Measurements from ENCODE around the gene TMEM171.

Gene TMEM171

DNA sequence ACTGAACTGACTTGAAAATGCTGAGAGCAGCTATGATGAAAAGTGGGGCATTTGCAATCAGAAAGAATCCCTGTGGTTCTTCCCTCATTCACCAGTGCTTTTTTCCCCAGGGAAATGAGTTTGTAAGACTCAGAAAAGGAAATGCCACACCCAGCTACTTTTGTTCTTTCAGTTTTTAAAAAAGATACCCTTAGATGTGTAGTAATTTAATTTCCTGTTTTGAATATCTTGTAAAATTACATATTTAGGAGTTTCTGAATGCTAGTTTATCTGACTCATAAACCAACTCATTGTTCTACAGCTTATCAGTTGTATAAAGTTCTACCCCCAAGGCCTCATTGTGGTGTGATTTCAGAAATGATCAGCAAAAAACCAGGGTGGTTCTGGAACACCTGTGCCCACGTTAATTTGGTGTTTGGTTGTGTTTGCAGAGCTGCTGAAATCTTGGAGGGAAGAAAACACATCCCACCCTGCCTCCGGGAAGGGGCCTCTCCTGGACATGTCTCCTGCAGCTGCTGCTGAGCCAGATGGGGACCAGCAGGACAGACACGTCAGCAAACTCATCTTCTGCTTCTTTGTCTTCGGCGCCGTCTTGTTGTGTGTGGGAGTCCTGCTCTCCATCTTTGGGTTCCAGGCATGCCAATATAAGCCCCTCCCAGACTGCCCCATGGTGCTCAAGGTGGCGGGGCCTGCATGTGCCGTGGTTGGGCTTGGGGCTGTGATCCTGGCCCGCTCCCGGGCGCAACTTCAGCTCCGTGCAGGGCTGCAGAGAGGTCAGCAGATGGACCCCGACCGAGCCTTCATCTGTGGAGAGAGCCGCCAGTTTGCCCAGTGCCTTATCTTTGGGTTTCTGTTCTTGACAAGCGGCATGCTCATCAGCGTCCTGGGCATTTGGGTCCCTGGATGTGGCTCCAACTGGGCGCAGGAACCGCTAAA is 2.8 kb downstream of the TMEM171 start:
- TF ChIP-seq TOX (CRISPR knock-in tag; IDR thresholded peaks at IDR 0.05; ENCODE audit: borderline replicate concordance) (no peak), SNAI2 (CRISPR knock-in tag; IDR thresholded peaks at IDR 0.05) (no peak), ZNF8 (CRISPR knock-in tag; IDR thresholded peaks at IDR 0.05) (no peak), BACH2 (CRISPR knock-in tag; IDR thresholded peaks at IDR 0.05; ENCODE audit: borderline replicate concordance) (no peak), PPARA (CRISPR knock-in tag; IDR thresholded peaks at IDR 0.05; ENCODE audit: borderline replicate concordance) (no peak), RARB (CRISPR knock-in tag; IDR thresholded peaks at IDR 0.05) (no peak), GLIS3 (CRISPR knock-in tag; IDR thresholded peaks at IDR 0.05) (no peak), ESRRG (CRISPR knock-in tag; IDR thresholded peaks at IDR 0.05) (no peak), ARNTL (CRISPR knock-in tag; IDR thresholded peaks at IDR 0.05; ENCODE audit: borderline replicate concordance, low read depth) (no peak), CSDC2 (CRISPR knock-in tag; IDR thresholded peaks at IDR 0.05) (no peak), ISL1 (CRISPR knock-in tag; IDR thresholded peaks at IDR 0.05) (no peak)
- TF ChIP-seq, protein P1, sequence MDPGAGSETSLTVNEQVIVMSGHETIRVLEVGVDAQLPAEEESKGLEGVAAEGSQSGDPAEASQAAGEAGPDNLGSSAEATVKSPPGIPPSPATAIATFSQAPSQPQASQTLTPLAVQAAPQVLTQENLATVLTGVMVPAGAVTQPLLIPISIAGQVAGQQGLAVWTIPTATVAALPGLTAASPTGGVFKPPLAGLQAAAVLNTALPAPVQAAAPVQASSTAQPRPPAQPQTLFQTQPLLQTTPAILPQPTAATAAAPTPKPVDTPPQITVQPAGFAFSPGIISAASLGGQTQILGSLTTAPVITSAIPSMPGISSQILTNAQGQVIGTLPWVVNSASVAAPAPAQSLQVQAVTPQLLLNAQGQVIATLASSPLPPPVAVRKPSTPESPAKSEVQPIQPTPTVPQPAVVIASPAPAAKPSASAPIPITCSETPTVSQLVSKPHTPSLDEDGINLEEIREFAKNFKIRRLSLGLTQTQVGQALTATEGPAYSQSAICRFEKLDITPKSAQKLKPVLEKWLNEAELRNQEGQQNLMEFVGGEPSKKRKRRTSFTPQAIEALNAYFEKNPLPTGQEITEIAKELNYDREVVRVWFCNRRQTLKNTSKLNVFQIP (CRISPR knock-in tag; IDR thresholded peaks at IDR 0.05; ENCODE audit: borderline replicate concordance, low read depth): no peak
- TF ChIP-seq, protein P2, sequence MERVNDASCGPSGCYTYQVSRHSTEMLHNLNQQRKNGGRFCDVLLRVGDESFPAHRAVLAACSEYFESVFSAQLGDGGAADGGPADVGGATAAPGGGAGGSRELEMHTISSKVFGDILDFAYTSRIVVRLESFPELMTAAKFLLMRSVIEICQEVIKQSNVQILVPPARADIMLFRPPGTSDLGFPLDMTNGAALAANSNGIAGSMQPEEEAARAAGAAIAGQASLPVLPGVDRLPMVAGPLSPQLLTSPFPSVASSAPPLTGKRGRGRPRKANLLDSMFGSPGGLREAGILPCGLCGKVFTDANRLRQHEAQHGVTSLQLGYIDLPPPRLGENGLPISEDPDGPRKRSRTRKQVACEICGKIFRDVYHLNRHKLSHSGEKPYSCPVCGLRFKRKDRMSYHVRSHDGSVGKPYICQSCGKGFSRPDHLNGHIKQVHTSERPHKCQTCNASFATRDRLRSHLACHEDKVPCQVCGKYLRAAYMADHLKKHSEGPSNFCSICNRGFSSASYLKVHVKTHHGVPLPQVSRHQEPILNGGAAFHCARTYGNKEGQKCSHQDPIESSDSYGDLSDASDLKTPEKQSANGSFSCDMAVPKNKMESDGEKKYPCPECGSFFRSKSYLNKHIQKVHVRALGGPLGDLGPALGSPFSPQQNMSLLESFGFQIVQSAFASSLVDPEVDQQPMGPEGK (CRISPR knock-in tag; IDR thresholded peaks at IDR 0.05; ENCODE audit: borderline replicate concordance): no peak
- TF ChIP-seq, protein P3, sequence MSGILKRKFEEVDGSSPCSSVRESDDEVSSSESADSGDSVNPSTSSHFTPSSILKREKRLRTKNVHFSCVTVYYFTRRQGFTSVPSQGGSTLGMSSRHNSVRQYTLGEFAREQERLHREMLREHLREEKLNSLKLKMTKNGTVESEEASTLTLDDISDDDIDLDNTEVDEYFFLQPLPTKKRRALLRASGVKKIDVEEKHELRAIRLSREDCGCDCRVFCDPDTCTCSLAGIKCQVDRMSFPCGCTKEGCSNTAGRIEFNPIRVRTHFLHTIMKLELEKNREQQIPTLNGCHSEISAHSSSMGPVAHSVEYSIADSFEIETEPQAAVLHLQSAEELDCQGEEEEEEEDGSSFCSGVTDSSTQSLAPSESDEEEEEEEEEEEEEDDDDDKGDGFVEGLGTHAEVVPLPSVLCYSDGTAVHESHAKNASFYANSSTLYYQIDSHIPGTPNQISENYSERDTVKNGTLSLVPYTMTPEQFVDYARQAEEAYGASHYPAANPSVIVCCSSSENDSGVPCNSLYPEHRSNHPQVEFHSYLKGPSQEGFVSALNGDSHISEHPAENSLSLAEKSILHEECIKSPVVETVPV (CRISPR knock-in tag; IDR thresholded peaks at IDR 0.05): no peak
- no peak for ATAC-seq

DNA sequence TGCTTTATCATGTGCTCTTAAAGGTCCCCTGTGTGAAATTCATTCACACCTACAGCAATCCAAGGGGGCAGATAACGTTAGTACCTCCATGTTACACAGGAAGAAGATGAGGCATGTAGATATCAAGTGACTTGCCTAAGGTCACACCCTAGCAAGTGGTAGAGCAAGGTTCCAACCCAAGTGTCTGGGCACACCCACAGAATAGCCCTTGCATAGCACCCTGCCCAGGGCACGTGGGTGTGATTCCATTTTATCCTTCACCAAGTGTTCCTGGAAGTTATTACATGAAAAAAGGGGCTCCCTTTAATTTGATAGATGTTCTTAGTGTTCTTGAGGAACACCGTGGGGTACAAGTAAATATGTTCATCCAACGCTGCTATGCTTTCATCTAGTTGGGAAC is 4.9 kb downstream of the TMEM171 start:
- TF ChIP-seq, protein P1 (CRISPR knock-in tag; IDR thresholded peaks at IDR 0.05; ENCODE audit: borderline replicate concordance, low read depth): no peak
- no peak for TF ChIP-seq TCF4 (CRISPR knock-in tag; IDR thresholded peaks at IDR 0.05; ENCODE audit: borderline replicate concordance)
- TF ChIP-seq, protein P4, sequence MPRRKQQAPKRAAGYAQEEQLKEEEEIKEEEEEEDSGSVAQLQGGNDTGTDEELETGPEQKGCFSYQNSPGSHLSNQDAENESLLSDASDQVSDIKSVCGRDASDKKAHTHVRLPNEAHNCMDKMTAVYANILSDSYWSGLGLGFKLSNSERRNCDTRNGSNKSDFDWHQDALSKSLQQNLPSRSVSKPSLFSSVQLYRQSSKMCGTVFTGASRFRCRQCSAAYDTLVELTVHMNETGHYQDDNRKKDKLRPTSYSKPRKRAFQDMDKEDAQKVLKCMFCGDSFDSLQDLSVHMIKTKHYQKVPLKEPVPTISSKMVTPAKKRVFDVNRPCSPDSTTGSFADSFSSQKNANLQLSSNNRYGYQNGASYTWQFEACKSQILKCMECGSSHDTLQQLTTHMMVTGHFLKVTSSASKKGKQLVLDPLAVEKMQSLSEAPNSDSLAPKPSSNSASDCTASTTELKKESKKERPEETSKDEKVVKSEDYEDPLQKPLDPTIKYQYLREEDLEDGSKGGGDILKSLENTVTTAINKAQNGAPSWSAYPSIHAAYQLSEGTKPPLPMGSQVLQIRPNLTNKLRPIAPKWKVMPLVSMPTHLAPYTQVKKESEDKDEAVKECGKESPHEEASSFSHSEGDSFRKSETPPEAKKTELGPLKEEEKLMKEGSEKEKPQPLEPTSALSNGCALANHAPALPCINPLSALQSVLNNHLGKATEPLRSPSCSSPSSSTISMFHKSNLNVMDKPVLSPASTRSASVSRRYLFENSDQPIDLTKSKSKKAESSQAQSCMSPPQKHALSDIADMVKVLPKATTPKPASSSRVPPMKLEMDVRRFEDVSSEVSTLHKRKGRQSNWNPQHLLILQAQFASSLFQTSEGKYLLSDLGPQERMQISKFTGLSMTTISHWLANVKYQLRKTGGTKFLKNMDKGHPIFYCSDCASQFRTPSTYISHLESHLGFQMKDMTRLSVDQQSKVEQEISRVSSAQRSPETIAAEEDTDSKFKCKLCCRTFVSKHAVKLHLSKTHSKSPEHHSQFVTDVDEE (CRISPR knock-in tag; IDR thresholded peaks at IDR 0.05): no peak
- TF ChIP-seq ISL1 (CRISPR knock-in tag; IDR thresholded peaks at IDR 0.05): no peak
- no peak for TF ChIP-seq RARB (CRISPR knock-in tag; IDR thresholded peaks at IDR 0.05)
- TF ChIP-seq, protein P3 (CRISPR knock-in tag; IDR thresholded peaks at IDR 0.05): no peak
- TF ChIP-seq ZNF8 (CRISPR knock-in tag; IDR thresholded peaks at IDR 0.05): no peak
- TF ChIP-seq ZC3H10 (CRISPR knock-in tag; IDR thresholded peaks at IDR 0.05): no peak
- no peak for TF ChIP-seq GLIS3 (CRISPR knock-in tag; IDR thresholded peaks at IDR 0.05)
- no peak for TF ChIP-seq ZFP3 (CRISPR knock-in tag; IDR thresholded peaks at IDR 0.05)
- TF ChIP-seq ARNTL (CRISPR knock-in tag; IDR thresholded peaks at IDR 0.05; ENCODE audit: borderline replicate concordance, low read depth): no peak
- TF ChIP-seq, protein P2 (CRISPR knock-in tag; IDR thresholded peaks at IDR 0.05; ENCODE audit: borderline replicate concordance): no peak
- no peak for TF ChIP-seq ESRRG (CRISPR knock-in tag; IDR thresholded peaks at IDR 0.05)
- TF ChIP-seq OSR1 (CRISPR knock-in tag; IDR thresholded peaks at IDR 0.05): no peak
- no peak for TF ChIP-seq CSDC2 (CRISPR knock-in tag; IDR thresholded peaks at IDR 0.05)
- no peak for TF ChIP-seq ZNF565 (CRISPR knock-in tag; conservative IDR thresholded peaks at IDR 0.05; ENCODE audit: low read depth)
- TF ChIP-seq ZFP30 (CRISPR knock-in tag; IDR thresholded peaks at IDR 0.05): no peak
- TF ChIP-seq BACH2 (CRISPR knock-in tag; IDR thresholded peaks at IDR 0.05; ENCODE audit: borderline replicate concordance): no peak
- TF ChIP-seq SNAI2 (CRISPR knock-in tag; IDR thresholded peaks at IDR 0.05): no peak
- no peak for ATAC-seq
